Tibial nerve (tissue), 4 donors: ENCODE results near the gene SLC8A2. TPM values are rescaled to one million over a fixed set of nuclear protein-coding genes. Genes with fewer than 3 reads are reported as not detected.

Experiments
- DNase-seq, 2 donors: peaks; one replicate each; pipeline ENCODE4 v3.0.0-alpha.2; 2019; ENCODE audit warnings: low spot score in 2 of 2
- H3K27ac ChIP-seq, 4 donors: fragments of 200-600 bp; sonication (generic) in 3 of 4; one replicate each; pipeline ENCODE4 v1.5.1; 2017 to 2019; ENCODE audit warnings: mild to moderate bottlenecking in 1 of 4
- H3K27me3 ChIP-seq, 2 donors: fragments of 200-600 bp; sonication (generic) in 1 of 2; one replicate each; pipeline versions ENCODE4 v1.5.1 to v1.6.0; 2017 to 2019
- H3K36me3 ChIP-seq, 3 donors: fragments of 200-600 bp; sonication (generic); one replicate each; pipeline ENCODE4 v1.5.1; 2018 to 2019
- H3K4me1 ChIP-seq, 4 donors: fragments of 200-600 bp; sonication (generic) in 3 of 4; one replicate each; pipeline ENCODE4 v1.5.1; 2017 to 2019
- H3K4me3 ChIP-seq, 4 donors: fragments of 200-600 bp; sonication (generic) in 3 of 4; one replicate each; pipeline ENCODE4 v1.5.1; 2017 to 2019; ENCODE audit warnings: mild to moderate bottlenecking in 1 of 4, moderate library complexity in 1 of 4
- H3K9me3 ChIP-seq, 4 donors: fragments of 200-600 bp; sonication (generic) in 3 of 4; one replicate each; pipeline ENCODE4 v1.5.1; 2017 to 2019
- EP300 ChIP-seq, 2 donors: sonication (generic); formaldehyde crosslinking; IDR thresholded peaks; one replicate each; pipeline ENCODE4 v1.6.1; 2017; ENCODE audit warnings: antibody characterized with exemption in 2 of 2, mild to moderate bottlenecking in 1 of 2
- POLR2A ChIP-seq, 2 donors: fragments of 450-650 bp; IDR thresholded peaks; one replicate each; pipeline ENCODE4 v1.6.1; 2017; ENCODE audit warnings: antibody characterized with exemption in 2 of 2, mild to moderate bottlenecking in 2 of 2, moderate library complexity in 2 of 2
- WGBS, 2 donors: methylation state at CpG; one replicate each; pipeline ENCODE4 v1.1.5; 2018; 5-methylcytosine and 5-hydroxymethylcytosine counted together
- total RNA-seq, 4 donors: library from RNA; depleted of rRNA; stranded (reverse); fragments of >200 nt; gene quantifications; one replicate each; pipeline ENCODE4 v1.1.0, GENCODE V29; 2016
- TF ChIP-seq, protein P1 (sequence below), 5 experiments: fragments of 200-600 bp in 3 of 5; fragments of 450-650 bp in 2 of 5; sonication (generic) in 3 of 5; IDR thresholded peaks; one replicate each; pipeline ENCODE4 v1.5.1; 2016 to 2019; ENCODE audit warnings: antibody characterized with exemption in 5 of 5, mild to moderate bottlenecking in 3 of 5, moderate library complexity in 2 of 5

SLC8A2 gene
- total RNA-seq, 4 donors from 2014 or later: not detected

DNA sequence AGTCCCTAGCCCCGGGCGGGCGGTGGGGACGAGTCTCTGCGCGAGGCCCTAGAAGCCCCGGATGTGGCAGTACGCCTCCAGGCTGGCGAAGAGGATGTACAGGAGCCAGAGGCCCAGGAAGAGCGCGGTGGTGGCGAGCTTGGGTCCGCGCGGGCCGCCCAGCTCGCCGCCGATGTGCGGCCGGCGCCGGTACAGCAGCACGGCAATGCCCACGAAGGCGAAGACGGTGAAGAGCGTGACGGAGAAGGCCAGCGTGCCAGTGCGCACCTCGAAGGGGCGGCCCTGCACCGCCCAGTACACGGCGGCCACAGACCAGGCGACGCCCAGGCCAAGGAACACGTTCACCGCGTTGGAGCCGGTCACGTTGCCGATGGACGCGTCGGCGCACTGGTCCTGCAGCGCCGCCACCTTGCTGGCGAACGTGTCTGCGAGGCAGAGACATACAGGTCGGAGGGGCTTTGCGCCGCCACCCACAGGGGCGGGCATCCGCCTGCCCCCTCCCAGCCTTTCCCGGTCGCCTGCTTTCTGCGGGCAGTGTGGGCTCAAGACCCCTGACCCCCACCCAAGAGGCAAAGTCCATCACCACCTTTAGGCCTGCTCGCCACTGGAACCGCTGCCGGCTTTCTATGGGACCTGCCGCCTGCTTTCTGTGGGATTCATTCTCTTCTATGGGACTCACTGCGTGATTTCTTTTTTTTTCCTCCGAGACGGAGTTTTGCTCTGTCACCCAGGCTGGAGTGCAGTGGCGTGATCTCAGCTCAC is 41.5 kb downstream of the SLC8A2 start:
- no peak for TF ChIP-seq EP300 (IDR thresholded peaks at IDR 0.05)
- TF ChIP-seq, protein P1, sequence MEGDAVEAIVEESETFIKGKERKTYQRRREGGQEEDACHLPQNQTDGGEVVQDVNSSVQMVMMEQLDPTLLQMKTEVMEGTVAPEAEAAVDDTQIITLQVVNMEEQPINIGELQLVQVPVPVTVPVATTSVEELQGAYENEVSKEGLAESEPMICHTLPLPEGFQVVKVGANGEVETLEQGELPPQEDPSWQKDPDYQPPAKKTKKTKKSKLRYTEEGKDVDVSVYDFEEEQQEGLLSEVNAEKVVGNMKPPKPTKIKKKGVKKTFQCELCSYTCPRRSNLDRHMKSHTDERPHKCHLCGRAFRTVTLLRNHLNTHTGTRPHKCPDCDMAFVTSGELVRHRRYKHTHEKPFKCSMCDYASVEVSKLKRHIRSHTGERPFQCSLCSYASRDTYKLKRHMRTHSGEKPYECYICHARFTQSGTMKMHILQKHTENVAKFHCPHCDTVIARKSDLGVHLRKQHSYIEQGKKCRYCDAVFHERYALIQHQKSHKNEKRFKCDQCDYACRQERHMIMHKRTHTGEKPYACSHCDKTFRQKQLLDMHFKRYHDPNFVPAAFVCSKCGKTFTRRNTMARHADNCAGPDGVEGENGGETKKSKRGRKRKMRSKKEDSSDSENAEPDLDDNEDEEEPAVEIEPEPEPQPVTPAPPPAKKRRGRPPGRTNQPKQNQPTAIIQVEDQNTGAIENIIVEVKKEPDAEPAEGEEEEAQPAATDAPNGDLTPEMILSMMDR (IDR thresholded peaks at IDR 0.05): peak in 4 of 5 experiments; percentile 13 to 69 (median 46)
- WGBS, 2 donors: 7 to 8% methylated on average over 33 to 58 of the region's 69 CpGs

DNA sequence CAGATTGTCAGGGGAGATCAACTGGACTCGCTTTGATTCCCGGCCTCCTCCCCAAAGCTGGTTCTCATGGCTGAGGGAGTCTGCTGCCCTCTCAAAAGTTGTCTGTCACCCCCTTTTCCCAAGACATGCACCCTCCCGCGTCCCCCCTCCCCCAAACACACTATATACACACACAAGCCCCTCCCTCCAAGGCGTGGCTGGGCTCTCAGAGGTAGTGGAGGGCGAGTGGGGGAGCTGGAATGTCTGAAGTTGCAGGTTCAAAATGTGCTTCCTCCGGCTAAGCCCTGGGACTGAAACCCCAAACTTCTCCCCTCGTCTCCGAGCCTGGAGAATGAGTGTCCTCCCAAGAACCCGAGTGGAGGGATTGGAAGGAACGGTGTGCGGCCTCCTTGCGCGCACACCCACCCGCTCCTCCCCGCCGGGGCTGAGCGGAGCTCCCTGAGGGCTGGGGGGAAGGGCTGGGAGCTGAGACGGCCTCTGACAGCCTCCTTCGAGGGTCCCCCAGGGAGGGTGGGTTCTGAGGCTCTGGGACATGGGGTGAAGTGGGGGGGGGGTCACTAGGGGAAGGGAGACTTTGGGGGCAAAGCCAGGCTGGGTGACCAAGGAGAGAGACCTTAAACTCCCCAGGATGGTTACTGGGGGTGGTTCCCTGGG is 42.4 kb downstream of the SLC8A2 start:
- TF ChIP-seq, protein P1 (IDR thresholded peaks at IDR 0.05): no peak
- TF ChIP-seq POLR2A (IDR thresholded peaks at IDR 0.05): no peak
- no peak overlapping the region for H3K27ac ChIP-seq
- H3K4me3 ChIP-seq: no peak overlapping the region
- no peaks in the 10 kb centered on the region for H3K9me3 ChIP-seq
- peaks cover 0 to 82% of the 10 kb centered on the region in 2 donors for H3K27me3 ChIP-seq
- H3K4me1 ChIP-seq: peaks cover 0 to 33% (median 13%) of the 10 kb centered on the region in 4 donors
- no peaks in the 10 kb centered on the region for H3K36me3 ChIP-seq
- 22 to 24% methylated on average over 14 to 19 of the region's 20 CpGs for WGBS, 2 donors
- DNase-seq: no peak

More for the DNA sequence above, 41.5 kb downstream of the SLC8A2 start:
- peak overlapping the region in 2 of 4 donors; percentile 2 to 28 for H3K4me3 ChIP-seq
- peaks cover 0 to 82% of the 10 kb centered on the region in 2 donors for H3K27me3 ChIP-seq
- peak in 1 of 2 donors; percentile 23 for DNase-seq
- no peak overlapping the region for H3K27ac ChIP-seq
- H3K36me3 ChIP-seq: no peaks in the 10 kb centered on the region
- no peaks in the 10 kb centered on the region for H3K9me3 ChIP-seq
- H3K4me1 ChIP-seq: peaks cover 0 to 33% (median 13%) of the 10 kb centered on the region in 4 donors

DNA sequence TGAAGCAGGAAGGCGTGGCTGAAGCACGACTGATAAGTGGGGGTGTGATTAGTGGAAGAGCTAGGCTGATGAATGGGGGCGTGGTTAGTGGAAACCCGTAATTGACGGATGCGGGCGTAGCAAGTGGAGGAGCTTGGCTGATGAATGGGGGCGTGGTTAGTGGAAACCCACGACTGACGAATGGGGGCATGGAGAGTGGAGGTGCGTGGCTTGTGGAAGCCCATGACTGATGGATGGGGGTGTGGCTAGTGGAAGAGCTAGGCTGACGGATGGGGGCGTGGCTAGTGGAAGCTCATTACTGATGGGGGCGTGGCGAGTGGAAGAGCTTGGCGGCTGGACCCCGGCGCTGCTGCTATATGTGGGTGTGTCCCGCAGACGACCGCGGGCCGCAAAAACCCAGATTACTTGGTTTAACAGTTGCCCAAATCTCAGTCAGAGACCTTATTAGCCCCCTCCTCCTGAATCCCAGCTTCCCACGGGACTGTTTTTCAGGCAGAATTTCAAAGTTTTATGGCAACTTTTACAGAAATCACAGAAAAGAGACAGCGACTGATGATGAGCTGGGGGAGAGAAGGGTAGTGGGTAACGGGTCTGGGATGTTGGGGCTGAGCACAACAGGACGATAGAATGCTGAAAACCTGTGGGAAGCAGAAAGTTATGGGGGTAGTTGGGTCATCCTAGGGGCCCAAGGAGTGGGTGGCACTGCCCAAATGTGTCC is 43.4 kb downstream of the SLC8A2 start:
- no peaks in the 10 kb centered on the region for H3K9me3 ChIP-seq
- no peak overlapping the region for H3K27ac ChIP-seq
- H3K4me3 ChIP-seq: no peak overlapping the region
- H3K27me3 ChIP-seq: peaks cover 0 to 82% of the 10 kb centered on the region in 2 donors
- no peaks in the 10 kb centered on the region for H3K36me3 ChIP-seq
- WGBS, 2 donors: 1% methylated on average over 27 of the region's 27 CpGs
- TF ChIP-seq POLR2A (IDR thresholded peaks at IDR 0.05) (no peak), EP300 (IDR thresholded peaks at IDR 0.05) (no peak)
- TF ChIP-seq, protein P1 (IDR thresholded peaks at IDR 0.05): no peak
- peaks cover 0 to 33% (median 13%) of the 10 kb centered on the region in 4 donors for H3K4me1 ChIP-seq
- DNase-seq: peak; percentile 52 to 73

DNA sequence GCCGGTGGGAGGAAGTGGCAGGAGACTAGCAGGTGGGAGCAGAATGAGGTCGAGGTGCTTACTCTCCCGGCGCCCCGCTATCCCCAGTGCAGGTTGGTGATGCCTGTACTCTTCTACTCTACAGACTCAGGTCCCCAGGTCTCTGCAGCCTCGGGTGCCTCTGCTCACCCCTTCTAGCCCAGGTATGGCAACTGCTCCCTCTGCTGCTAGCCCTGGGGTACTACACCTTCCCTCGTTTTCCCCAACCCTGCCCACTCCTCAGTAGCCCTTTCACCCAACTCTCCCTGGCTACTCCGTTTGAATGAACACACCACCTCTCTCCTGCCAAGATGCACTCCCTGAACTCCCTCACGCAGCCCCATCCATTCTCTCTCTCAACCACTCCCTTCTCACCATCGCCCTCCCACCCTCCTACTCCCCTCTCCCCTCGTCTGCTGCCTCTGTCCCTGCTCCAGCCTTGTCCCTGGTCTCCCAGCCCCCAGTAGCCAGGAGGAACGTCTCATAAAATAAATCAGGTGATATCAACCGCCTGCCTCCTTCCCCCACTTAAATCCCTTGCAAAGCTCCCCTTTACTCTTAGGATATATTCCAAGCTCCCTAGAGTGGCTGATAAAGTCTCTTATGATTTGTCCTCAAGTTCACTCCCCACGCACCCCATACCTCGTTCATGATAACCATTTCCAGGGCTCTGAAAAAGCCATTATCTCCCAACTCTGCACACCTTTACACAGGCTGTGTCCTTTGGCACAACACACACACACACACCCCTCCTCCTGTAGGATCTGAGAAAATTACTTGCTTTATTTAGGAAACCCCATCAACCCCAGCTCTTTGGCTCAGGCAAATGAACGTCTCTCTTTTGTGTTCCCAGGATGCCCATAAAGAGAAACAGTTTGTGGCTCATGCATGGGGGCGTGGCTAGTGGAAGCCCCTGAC is 44.2 kb downstream of the SLC8A2 start:
- Histone ChIP-seq H3K27ac (no peak overlapping the region), H3K9me3 (no peaks in the 10 kb centered on the region), H3K36me3 (no peaks in the 10 kb centered on the region), H3K4me1 (peaks cover 0 to 33% (median 13%) of the 10 kb centered on the region in 4 donors), H3K27me3 (peaks cover 0 to 83% of the 10 kb centered on the region in 2 donors), H3K4me3 (no peak overlapping the region)
- TF ChIP-seq POLR2A (IDR thresholded peaks at IDR 0.05) (no peak), EP300 (IDR thresholded peaks at IDR 0.05) (no peak)
- TF ChIP-seq, protein P1 (IDR thresholded peaks at IDR 0.05): peak; percentile 71 to 85 (median 78)
- DNase-seq: peak; percentile 22 to 41
- WGBS, 2 donors: 5% methylated on average over 17 of the region's 17 CpGs
